ENCODE results near the gene CACYBP.
"Not testable (repeated sequence)": the region's sequence is repeated elsewhere in the genome, so short reads cannot be mapped to it uniquely, and the experiment has no call there.

CACYBP gene

DNA sequence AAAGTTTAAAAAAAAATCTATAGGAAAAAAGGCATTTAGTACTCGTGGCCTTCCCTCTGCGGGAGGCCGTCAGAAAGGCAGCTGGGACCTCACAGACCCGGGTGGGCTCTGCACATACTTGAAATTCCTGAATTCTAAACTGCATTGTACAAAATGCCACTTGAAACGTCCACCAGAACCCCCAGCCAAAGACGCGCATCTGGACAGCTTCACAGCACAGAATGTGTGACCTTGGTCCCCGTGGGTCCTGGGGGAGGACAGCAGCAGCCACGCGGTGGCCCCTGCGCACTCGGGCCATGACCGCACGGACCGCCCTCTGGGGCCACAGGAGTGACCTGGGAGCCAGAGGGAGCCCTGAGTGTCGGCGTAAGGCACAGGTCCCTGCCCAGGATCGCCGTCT, 44.1 kb downstream of the CACYBP start:
- H3K4me3 ChIP-seq (replicated peaks; ENCODE audit: low read depth, low read length): no peak overlapping the region
- no peak for DNase-seq (ENCODE audit: extremely low read depth, insufficient read length)
- no peaks in the 10 kb centered on the region for H3K36me3 ChIP-seq (ENCODE audit: control insufficient read depth, insufficient read depth, low read length)
- no peaks in the 10 kb centered on the region for H3K27me3 ChIP-seq (replicated peaks; ENCODE audit: control insufficient read depth, insufficient read depth, low read length)
- TF ChIP-seq, protein P1, sequence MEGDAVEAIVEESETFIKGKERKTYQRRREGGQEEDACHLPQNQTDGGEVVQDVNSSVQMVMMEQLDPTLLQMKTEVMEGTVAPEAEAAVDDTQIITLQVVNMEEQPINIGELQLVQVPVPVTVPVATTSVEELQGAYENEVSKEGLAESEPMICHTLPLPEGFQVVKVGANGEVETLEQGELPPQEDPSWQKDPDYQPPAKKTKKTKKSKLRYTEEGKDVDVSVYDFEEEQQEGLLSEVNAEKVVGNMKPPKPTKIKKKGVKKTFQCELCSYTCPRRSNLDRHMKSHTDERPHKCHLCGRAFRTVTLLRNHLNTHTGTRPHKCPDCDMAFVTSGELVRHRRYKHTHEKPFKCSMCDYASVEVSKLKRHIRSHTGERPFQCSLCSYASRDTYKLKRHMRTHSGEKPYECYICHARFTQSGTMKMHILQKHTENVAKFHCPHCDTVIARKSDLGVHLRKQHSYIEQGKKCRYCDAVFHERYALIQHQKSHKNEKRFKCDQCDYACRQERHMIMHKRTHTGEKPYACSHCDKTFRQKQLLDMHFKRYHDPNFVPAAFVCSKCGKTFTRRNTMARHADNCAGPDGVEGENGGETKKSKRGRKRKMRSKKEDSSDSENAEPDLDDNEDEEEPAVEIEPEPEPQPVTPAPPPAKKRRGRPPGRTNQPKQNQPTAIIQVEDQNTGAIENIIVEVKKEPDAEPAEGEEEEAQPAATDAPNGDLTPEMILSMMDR (IDR thresholded peaks at IDR 0.05; ENCODE audit: insufficient read depth, low read length, poor library complexity, severe bottlenecking): no peak

DNA sequence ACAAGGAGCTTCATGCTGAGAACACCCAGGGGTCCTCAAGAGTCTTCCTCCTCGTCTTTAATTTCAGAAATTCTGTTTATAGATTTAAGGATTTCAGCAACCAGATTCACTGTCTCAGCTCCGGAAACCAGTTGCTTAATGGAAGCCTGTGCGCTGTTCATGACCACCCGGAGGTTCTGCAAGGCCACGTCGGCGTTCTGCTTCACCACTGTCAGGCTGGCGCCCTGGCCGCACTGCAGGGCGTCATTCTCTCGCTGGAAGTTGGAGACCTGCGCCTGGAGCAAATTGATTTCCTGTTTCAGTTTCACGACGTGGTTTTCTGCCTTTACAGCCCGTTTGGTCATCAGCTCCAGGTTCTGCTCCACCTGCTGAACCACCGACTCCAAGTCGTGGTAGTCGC, 44.8 kb downstream of the CACYBP start:
- not testable (repeated sequence) for H3K4me3 ChIP-seq (replicated peaks; ENCODE audit: low read depth, low read length); H3K27me3 ChIP-seq (replicated peaks; ENCODE audit: control insufficient read depth, insufficient read depth, low read length); H3K36me3 ChIP-seq (ENCODE audit: control insufficient read depth, insufficient read depth, low read length); DNase-seq (ENCODE audit: extremely low read depth, insufficient read length)

DNA sequence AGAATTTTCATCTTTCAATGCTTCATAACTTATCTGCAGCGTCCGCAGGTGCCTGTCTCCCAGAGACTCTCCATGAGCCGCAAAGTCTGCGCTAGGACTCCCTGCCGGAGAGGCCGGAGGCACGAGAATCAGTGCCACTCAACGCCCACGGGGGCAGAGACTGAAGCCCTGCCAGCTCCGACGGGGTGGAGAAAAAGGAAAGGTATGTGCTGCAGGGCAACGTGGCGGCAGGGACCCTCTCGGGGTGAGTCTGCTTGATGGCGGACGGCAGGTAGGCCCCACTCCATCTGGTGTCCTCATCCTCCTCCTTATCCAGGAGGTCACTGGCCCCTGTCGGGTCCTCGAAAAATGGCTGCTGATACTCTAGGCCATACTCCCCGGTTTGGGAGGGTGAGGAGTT, 45.4 kb downstream of the CACYBP start:
- no peak for DNase-seq (ENCODE audit: extremely low read depth, insufficient read length)
- Histone ChIP-seq H3K27me3 (replicated peaks; ENCODE audit: control insufficient read depth, insufficient read depth, low read length) (no peaks in the 10 kb centered on the region), H3K4me3 (replicated peaks; ENCODE audit: low read depth, low read length) (no peak overlapping the region), H3K36me3 (ENCODE audit: control insufficient read depth, insufficient read depth, low read length) (no peaks in the 10 kb centered on the region)
- TF ChIP-seq, protein P1 (IDR thresholded peaks at IDR 0.05; ENCODE audit: insufficient read depth, low read length, poor library complexity, severe bottlenecking): no peak

DNA sequence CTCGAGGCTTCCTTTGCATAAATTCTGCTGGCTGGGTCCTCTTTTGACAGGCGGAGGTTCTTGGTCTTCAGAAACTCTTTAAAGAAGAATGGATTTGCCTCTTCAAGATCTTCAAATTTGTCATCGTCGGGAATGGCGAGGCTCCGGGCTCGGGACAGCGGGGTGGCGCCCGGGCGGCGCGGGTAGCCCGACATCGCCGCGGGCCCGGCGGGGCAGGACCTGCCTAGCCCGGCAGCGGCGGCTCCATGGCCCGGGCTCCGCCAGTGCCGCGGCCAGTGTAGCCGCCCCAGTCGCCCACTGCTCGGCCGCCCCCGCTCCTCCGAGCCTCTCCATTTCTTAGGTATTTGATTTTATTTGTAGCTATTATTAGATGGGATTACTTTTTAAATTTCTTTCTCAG, 45.8 kb downstream of the CACYBP start:
- TF ChIP-seq, protein P1 (IDR thresholded peaks at IDR 0.05; ENCODE audit: insufficient read depth, low read length, poor library complexity, severe bottlenecking): no peak
- no peaks in the 10 kb centered on the region for H3K27me3 ChIP-seq (replicated peaks; ENCODE audit: control insufficient read depth, insufficient read depth, low read length)
- H3K36me3 ChIP-seq (ENCODE audit: control insufficient read depth, insufficient read depth, low read length): no peaks in the 10 kb centered on the region
- no peak overlapping the region for H3K4me3 ChIP-seq (replicated peaks; ENCODE audit: low read depth, low read length)
- no peak for DNase-seq (ENCODE audit: extremely low read depth, insufficient read length)

DNA sequence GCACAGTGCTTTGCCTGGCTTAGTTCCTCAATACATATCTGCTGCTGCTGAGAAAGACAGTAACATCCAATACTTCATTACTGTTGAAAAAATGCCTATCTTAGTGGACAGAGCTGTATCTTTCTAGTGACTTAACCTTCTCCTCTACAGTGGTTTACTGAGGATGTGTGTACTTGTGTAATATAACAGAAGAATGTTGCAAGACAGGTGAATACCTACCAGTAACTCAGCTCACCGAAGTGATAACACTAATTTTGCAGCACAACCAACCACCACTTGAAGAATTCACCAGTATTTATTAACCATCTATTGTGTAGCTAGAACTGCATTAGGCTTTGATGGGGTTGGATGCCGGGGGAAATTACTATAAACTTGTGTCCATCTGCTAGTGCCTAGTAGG, 51.2 kb downstream of the CACYBP start:
- TF ChIP-seq, protein P1 (IDR thresholded peaks at IDR 0.05; ENCODE audit: insufficient read depth, low read length, poor library complexity, severe bottlenecking): no peak
- no peak for DNase-seq (ENCODE audit: extremely low read depth, insufficient read length)
- H3K4me3 ChIP-seq (replicated peaks; ENCODE audit: low read depth, low read length): no peak overlapping the region
- no peaks in the 10 kb centered on the region for H3K27me3 ChIP-seq (replicated peaks; ENCODE audit: control insufficient read depth, insufficient read depth, low read length)
- no peaks in the 10 kb centered on the region for H3K36me3 ChIP-seq (ENCODE audit: control insufficient read depth, insufficient read depth, low read length)

DNA sequence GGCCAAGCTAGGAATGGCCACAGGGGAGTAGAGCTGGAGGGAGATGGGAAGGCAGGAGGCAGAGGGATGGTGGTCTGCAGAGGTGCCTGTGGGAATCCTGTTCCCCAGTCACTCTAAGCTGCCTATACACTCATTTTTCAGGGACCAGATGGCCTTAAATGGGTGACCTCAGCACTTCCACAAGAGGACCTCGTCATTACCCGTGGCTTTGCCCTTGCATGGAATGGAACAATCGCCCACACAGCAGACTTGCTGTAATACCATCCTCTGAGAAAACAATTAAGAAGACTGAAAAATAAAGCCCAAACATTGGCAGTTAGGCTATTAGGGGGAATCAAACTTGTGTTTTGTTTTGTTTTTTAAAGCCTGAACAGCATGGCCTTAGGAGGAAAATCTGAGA, 55.0 kb downstream of the CACYBP start:
- Histone ChIP-seq H3K36me3 (ENCODE audit: control insufficient read depth, insufficient read depth, low read length) (no peaks in the 10 kb centered on the region), H3K27me3 (replicated peaks; ENCODE audit: control insufficient read depth, insufficient read depth, low read length) (no peaks in the 10 kb centered on the region), H3K4me3 (replicated peaks; ENCODE audit: low read depth, low read length) (no peak overlapping the region)
- TF ChIP-seq, protein P1 (IDR thresholded peaks at IDR 0.05; ENCODE audit: insufficient read depth, low read length, poor library complexity, severe bottlenecking): no peak
- DNase-seq (ENCODE audit: extremely low read depth, insufficient read length): no peak
